ENCODE results near the gene NBAS.
"Not testable (repeated sequence)": the region's sequence is repeated elsewhere in the genome, so short reads cannot be mapped to it uniquely, and the experiment has no call there.

Gene NBAS

DNA sequence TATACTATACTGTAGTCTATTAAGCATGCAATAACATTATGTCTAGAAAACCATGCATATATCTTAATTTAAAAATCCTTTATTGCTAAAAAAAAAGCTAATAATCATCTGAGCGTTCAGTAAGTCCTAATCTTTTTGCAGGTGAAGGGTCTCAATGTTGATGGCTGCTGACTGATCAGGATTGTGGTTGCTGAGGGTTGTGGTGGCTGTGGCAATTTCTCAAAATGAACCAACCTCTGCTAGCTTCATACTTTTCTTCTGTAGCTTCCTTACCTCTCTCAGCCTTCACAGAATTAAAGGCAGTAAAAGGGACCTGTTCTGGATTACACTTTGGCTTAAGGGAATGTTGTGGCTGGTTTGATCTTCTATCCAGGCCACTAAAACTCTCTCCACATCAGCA, 235.8 kb downstream of the NBAS start:
- DNase-seq (ENCODE audit: low read depth) = no peak
- TF ChIP-seq, protein P1, sequence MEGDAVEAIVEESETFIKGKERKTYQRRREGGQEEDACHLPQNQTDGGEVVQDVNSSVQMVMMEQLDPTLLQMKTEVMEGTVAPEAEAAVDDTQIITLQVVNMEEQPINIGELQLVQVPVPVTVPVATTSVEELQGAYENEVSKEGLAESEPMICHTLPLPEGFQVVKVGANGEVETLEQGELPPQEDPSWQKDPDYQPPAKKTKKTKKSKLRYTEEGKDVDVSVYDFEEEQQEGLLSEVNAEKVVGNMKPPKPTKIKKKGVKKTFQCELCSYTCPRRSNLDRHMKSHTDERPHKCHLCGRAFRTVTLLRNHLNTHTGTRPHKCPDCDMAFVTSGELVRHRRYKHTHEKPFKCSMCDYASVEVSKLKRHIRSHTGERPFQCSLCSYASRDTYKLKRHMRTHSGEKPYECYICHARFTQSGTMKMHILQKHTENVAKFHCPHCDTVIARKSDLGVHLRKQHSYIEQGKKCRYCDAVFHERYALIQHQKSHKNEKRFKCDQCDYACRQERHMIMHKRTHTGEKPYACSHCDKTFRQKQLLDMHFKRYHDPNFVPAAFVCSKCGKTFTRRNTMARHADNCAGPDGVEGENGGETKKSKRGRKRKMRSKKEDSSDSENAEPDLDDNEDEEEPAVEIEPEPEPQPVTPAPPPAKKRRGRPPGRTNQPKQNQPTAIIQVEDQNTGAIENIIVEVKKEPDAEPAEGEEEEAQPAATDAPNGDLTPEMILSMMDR (conservative IDR thresholded peaks at IDR 0.05; ENCODE audit: low read length) = no peak
- no peak overlapping the region for H3K4me3 ChIP-seq (ENCODE audit: low read length)

DNA sequence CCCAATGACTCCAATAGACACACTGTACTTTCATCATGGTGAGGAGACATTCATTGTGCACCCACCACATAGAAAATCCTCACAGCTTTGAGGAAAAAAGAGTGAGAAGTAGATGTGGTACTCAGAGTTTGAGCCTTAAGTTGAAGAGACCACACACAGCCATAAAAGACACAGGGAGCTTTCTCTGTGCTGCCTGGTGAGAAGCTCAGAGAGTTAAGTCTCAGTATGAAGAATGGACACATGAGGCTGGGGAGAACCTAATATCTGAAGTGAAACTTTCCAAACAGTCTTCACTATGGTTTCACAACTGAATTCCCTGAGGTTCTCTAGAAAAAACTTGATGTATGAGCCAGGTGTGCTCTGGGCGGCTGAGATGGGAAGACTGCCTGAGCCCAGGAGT, 237.9 kb downstream of the NBAS start:
- no peak overlapping the region for H3K4me3 ChIP-seq (ENCODE audit: low read length)
- TF ChIP-seq, protein P1 (conservative IDR thresholded peaks at IDR 0.05; ENCODE audit: low read length) = no peak
- no peak for DNase-seq (ENCODE audit: low read depth)

DNA sequence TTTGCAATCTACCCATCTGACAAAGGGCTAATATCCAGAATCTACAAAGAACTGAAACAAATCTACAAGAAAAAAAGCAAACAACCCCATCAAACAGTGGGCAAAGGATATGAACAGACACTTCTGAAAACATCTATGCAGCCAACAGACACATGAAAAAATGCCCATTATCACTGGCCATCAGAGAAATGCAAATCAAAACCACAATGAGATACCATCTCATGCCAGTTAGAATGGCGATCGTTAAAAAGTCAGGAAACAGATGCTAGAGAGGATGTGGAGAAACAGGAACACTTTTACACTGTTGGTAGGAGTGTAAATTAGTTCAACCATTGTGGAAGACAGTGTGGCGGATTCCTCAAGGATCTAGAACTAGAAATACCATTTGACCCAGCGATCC, 239.7 kb downstream of the NBAS start:
- H3K4me3 ChIP-seq (ENCODE audit: low read length); DNase-seq (ENCODE audit: low read depth): not testable (repeated sequence)

DNA sequence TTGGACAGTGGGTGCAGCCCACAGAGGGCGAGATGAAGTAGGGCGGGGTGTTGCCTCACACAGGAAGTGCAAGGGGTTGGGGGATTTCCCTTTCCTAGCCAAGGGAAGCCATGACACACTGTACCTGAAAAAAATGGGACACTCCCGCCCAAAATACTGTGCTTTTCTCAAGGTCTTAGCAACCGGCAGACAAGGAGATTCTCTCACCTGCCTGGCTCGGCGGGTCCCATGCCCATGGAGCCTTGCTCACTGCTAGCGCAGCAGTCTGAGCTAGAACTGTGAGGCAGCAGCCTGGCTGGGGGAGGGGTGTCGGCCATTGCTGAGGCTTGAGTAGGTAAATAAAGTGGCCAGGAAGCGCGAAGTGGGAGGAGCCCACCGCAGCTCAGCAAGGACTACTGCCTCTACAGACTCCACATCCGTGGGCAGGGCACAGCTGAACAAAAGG, 244.7 kb downstream of the NBAS start:
- H3K4me3 ChIP-seq (ENCODE audit: low read length) = no peak overlapping the region
- TF ChIP-seq, protein P1 (conservative IDR thresholded peaks at IDR 0.05; ENCODE audit: low read length) = no peak
- no peak for DNase-seq (ENCODE audit: low read depth)

DNA sequence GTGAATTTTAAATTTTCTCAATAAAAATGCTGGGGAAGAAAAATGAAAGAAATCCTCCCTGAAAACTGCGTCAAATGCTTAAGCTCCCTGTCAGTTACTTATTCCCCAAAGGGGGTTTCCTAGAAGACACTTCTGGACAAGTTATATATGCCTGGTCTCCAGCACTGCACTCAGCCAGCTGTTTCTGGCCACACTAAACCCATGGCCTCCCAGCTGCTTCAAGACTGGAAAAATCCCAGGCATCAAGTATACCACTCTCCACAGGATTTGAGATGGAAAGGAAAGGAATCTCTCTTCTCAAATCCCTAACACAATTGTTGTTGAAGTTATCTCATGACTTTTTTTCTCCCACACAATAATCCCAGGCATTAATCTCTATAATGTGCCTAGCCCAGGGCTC, 245.7 kb downstream of the NBAS start:
- DNase-seq (ENCODE audit: low read depth) = no peak
- no peak overlapping the region for H3K4me3 ChIP-seq (ENCODE audit: low read length)
- TF ChIP-seq, protein P1 (conservative IDR thresholded peaks at IDR 0.05; ENCODE audit: low read length) = no peak

DNA sequence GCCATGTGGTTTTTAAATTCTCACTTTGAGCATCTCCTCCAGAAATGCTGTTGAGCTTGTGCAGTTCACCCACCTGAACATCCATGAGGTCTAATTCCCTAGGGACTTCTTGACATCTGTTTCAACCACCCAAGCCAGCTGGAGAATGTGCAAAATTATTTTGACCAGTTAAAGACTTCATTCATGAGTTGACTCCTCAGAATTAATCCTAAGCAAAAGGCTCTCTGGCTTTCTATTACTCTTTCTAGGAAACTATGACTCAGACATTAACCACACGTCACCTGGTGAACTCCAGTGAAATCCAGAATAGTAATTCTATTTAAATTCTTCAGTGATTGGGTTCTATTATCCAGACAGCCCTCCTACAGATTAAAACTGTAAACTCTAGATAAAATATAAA, 247.5 kb downstream of the NBAS start:
- peak; percentile 31 for DNase-seq (ENCODE audit: low read depth)
- TF ChIP-seq, protein P1 (conservative IDR thresholded peaks at IDR 0.05; ENCODE audit: low read length) = no peak
- no peak overlapping the region for H3K4me3 ChIP-seq (ENCODE audit: low read length)

DNA sequence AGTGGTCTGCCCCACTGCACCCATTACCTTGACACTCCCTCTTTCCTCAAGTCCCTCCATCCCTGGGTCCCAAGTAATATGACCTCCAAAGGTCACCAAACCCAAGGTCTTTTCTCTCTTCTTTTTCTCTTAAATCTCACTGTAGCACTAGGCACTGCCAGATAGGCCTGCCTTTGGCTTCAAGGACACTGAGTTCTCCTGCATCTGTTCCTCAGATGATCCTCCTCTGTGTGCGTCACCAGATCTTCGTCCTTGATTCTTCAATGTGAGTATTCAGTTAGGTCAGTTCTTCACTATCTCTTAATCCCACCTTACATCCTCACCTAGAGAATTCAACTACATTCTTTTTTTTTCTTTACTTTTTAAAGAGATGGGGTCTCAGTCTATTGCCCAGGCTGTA, 249.2 kb downstream of the NBAS start:
- no peak overlapping the region for H3K4me3 ChIP-seq (ENCODE audit: low read length)
- no peak for DNase-seq (ENCODE audit: low read depth)
- TF ChIP-seq, protein P1 (conservative IDR thresholded peaks at IDR 0.05; ENCODE audit: low read length) = no peak
